Suprapubic skin (tissue), 4 donors: ENCODE measurements around the gene RAPGEF4. TPM values are rescaled to one million over a fixed set of nuclear protein-coding genes. Genes with fewer than 3 reads are reported as not detected.

ENCODE experiments used
- DNase-seq, 2 donors: peaks; one replicate each; pipeline ENCODE4 v3.0.0-alpha.2; 2019; ENCODE audit warnings: low spot score in 2 of 2
- H3K27ac ChIP-seq: fragments of 200-600 bp; sonication (generic); one replicate; pipeline ENCODE4 v1.5.1; 2019
- H3K27me3 ChIP-seq: fragments of 200-600 bp; sonication (generic); one replicate; pipeline ENCODE4 v1.5.1; 2019
- H3K36me3 ChIP-seq: fragments of 200-600 bp; sonication (generic); one replicate; pipeline ENCODE4 v1.5.1; 2019
- H3K4me1 ChIP-seq: fragments of 200-600 bp; sonication (generic); one replicate; pipeline ENCODE4 v1.5.1; 2019
- H3K4me3 ChIP-seq: fragments of 200-600 bp; sonication (generic); one replicate; pipeline ENCODE4 v1.5.1; 2019; ENCODE audit warnings: mild to moderate bottlenecking
- H3K9me3 ChIP-seq: fragments of 200-600 bp; sonication (generic); one replicate; pipeline ENCODE4 v1.5.1; 2019
- CTCF ChIP-seq, 2 donors: fragments of 200-600 bp in 1 of 2; fragments of 450-650 bp in 1 of 2; sonication (generic) in 1 of 2; IDR thresholded peaks; one replicate each; pipeline ENCODE4 v1.5.1; 2016 to 2019; ENCODE audit warnings: antibody characterized with exemption in 2 of 2, mild to moderate bottlenecking in 1 of 2, moderate library complexity in 1 of 2
- EP300 ChIP-seq: sonication (generic); formaldehyde crosslinking; IDR thresholded peaks from one replicate; pipeline ENCODE4 v1.6.1; 2017; ENCODE audit warnings: antibody characterized with exemption
- POLR2A ChIP-seq, 2 donors: fragments of 450-650 bp; IDR thresholded peaks; one replicate each; pipeline ENCODE4 v1.6.1; 2017; ENCODE audit warnings: antibody characterized with exemption in 2 of 2, mild to moderate bottlenecking in 2 of 2, moderate library complexity in 2 of 2
- POLR2AphosphoS5 ChIP-seq, 3 donors: sonication (generic); formaldehyde crosslinking; IDR thresholded peaks; one replicate each; pipeline ENCODE4 v1.6.1; 2017; ENCODE audit warnings: antibody characterized with exemption in 3 of 3
- WGBS: methylation state at CpG from one replicate; pipeline ENCODE4 v1.1.5; 2018; 5-methylcytosine and 5-hydroxymethylcytosine counted together
- total RNA-seq, 4 donors: library from RNA; depleted of rRNA; stranded (reverse); fragments of >200 nt; gene quantifications; one replicate each; pipeline ENCODE4 v1.1.0, GENCODE V29; 2016

The RAPGEF4 gene
- total RNA-seq, 4 donors from 2014 or later = 19.9 to 49.5 (median 27.5) TPM

GRCh38 chr2:172893671-172894070, 158.0 kb downstream of the RAPGEF4 start:
- Histone ChIP-seq H3K27ac (no peak overlapping the region), H3K9me3 (no peaks in the 10 kb centered on the region), H3K27me3 (no peaks in the 10 kb centered on the region), H3K4me1 (no peaks in the 10 kb centered on the region), H3K4me3 (no peak overlapping the region), H3K36me3 (no peaks in the 10 kb centered on the region)
- WGBS = 64% methylated on average over 2 of the region's 2 CpGs
- no peak for DNase-seq
- TF ChIP-seq POLR2AphosphoS5 (IDR thresholded peaks at IDR 0.05) = no peak

- no peak for DNase-seq
- no peaks in the 10 kb centered on the region for H3K36me3 ChIP-seq
- H3K9me3 ChIP-seq = no peaks in the 10 kb centered on the region
- no peaks in the 10 kb centered on the region for H3K27me3 ChIP-seq
- no peaks in the 10 kb centered on the region for H3K4me1 ChIP-seq
- no peak for TF ChIP-seq EP300
- no peak for TF ChIP-seq CTCF (IDR thresholded peaks at IDR 0.05)
- no peak for TF ChIP-seq POLR2A (IDR thresholded peaks at IDR 0.05)
- TF ChIP-seq POLR2AphosphoS5 (IDR thresholded peaks at IDR 0.05) = no peak
- 88% methylated on average over 7 of the region's 7 CpGs for WGBS
- H3K27ac ChIP-seq = no peak overlapping the region
- no peak overlapping the region for H3K4me3 ChIP-seq
Measured at GRCh38 chr2:172894689-172895387, 159.2 kb downstream of the RAPGEF4 start.

- no peak overlapping the region for H3K4me3 ChIP-seq
- no peak overlapping the region for H3K27ac ChIP-seq
- no peak for DNase-seq
- no peaks in the 10 kb centered on the region for H3K4me1 ChIP-seq
- TF ChIP-seq POLR2A (IDR thresholded peaks at IDR 0.05) (no peak), CTCF (IDR thresholded peaks at IDR 0.05) (no peak), POLR2AphosphoS5 (IDR thresholded peaks at IDR 0.05) (no peak), EP300 (no peak)
- WGBS = 89% methylated on average over 4 of the region's 4 CpGs
- no peaks in the 10 kb centered on the region for H3K9me3 ChIP-seq
- H3K36me3 ChIP-seq = no peaks in the 10 kb centered on the region
- no peaks in the 10 kb centered on the region for H3K27me3 ChIP-seq
Measured at GRCh38 chr2:172896661-172897081, 161.0 kb downstream of the RAPGEF4 start.

- Histone ChIP-seq H3K9me3 (no peaks in the 10 kb centered on the region), H3K36me3 (no peaks in the 10 kb centered on the region), H3K4me1 (no peaks in the 10 kb centered on the region), H3K27ac (no peak overlapping the region), H3K27me3 (no peaks in the 10 kb centered on the region), H3K4me3 (no peak overlapping the region)
- no peak for TF ChIP-seq EP300
- no peak for TF ChIP-seq POLR2A (IDR thresholded peaks at IDR 0.05)
- TF ChIP-seq POLR2AphosphoS5 (IDR thresholded peaks at IDR 0.05) = no peak
- no peak for TF ChIP-seq CTCF (IDR thresholded peaks at IDR 0.05)
- WGBS = 71% methylated on average over 3 of the region's 3 CpGs
- DNase-seq = no peak
Measured at GRCh38 chr2:172900871-172901270, 165.2 kb downstream of the RAPGEF4 start.

GRCh38 chr2:172901913-172902312, 166.3 kb downstream of the RAPGEF4 start:
- Histone ChIP-seq H3K9me3 (no peaks in the 10 kb centered on the region), H3K27ac (no peak overlapping the region), H3K27me3 (no peaks in the 10 kb centered on the region), H3K4me1 (no peaks in the 10 kb centered on the region), H3K4me3 (no peak overlapping the region), H3K36me3 (no peaks in the 10 kb centered on the region)
- WGBS = 91% methylated on average over 4 of the region's 4 CpGs
- no peak for DNase-seq
- TF ChIP-seq POLR2A (IDR thresholded peaks at IDR 0.05) (no peak), EP300 (no peak), POLR2AphosphoS5 (IDR thresholded peaks at IDR 0.05) (no peak), CTCF (IDR thresholded peaks at IDR 0.05) (no peak)

- Histone ChIP-seq H3K4me1 (no peaks in the 10 kb centered on the region), H3K27me3 (no peaks in the 10 kb centered on the region), H3K36me3 (no peaks in the 10 kb centered on the region), H3K27ac (no peak overlapping the region), H3K4me3 (no peak overlapping the region), H3K9me3 (no peaks in the 10 kb centered on the region)
- no peak for TF ChIP-seq EP300
- TF ChIP-seq POLR2A (IDR thresholded peaks at IDR 0.05) = no peak
- no peak for TF ChIP-seq CTCF (IDR thresholded peaks at IDR 0.05)
- no peak for TF ChIP-seq POLR2AphosphoS5 (IDR thresholded peaks at IDR 0.05)
- 94% methylated on average over 1 of the region's 1 CpG for WGBS
- no peak for DNase-seq
Measured at GRCh38 chr2:172904236-172904635, 168.6 kb downstream of the RAPGEF4 start.
